Loucy (cell line): ENCODE data around the gene ZC4H2.

Experiments
- EZH2phosphoT487 ChIP-seq: fragments of 200-600 bp; IDR thresholded peaks from 2 replicates; pipeline ENCODE4 v1.6.1; 2018; ENCODE audit warnings: antibody characterized with exemption, mild to moderate bottlenecking, moderate library complexity, borderline replicate concordance
- TF ChIP-seq, protein P1 (sequence below): fragments of 200-600 bp; sonication (generic); conservative IDR thresholded peaks from 2 replicates; pipeline ENCODE4 v1.5.1; 2014; ENCODE audit warnings: mild to moderate bottlenecking, antibody characterized with exemption, low read length

DNA sequence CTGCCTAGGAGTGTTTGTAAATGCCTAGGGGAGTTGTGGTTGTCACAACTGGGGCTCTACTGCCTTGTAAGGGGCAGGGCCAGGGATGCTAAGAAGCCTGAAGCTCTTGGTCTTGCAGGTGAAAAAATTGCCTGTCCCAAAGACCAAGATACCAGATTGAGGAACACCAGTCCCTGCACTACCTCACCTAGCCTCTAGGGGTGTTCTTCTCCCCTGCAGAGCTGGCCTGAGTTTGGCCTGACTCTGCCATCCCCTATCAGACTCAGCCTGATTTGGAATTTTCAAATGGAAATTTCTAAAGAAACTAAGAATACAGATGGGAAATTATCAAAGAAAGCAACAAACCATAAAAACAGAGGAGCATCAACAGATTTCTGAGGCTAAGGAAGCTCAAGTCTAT is 90.4 kb downstream of the ZC4H2 start:
- TF ChIP-seq, protein P1, sequence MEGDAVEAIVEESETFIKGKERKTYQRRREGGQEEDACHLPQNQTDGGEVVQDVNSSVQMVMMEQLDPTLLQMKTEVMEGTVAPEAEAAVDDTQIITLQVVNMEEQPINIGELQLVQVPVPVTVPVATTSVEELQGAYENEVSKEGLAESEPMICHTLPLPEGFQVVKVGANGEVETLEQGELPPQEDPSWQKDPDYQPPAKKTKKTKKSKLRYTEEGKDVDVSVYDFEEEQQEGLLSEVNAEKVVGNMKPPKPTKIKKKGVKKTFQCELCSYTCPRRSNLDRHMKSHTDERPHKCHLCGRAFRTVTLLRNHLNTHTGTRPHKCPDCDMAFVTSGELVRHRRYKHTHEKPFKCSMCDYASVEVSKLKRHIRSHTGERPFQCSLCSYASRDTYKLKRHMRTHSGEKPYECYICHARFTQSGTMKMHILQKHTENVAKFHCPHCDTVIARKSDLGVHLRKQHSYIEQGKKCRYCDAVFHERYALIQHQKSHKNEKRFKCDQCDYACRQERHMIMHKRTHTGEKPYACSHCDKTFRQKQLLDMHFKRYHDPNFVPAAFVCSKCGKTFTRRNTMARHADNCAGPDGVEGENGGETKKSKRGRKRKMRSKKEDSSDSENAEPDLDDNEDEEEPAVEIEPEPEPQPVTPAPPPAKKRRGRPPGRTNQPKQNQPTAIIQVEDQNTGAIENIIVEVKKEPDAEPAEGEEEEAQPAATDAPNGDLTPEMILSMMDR: peak; percentile 54
- TF ChIP-seq EZH2phosphoT487: no peak
